Aorta (tissue), 5 donors: ENCODE measurements around the gene PRR33. TPM values are rescaled to one million over a fixed set of nuclear protein-coding genes. Genes with fewer than 3 reads are reported as not detected.
"Not testable (repeated sequence)": the region's sequence is repeated elsewhere in the genome, so short reads cannot be mapped to it uniquely, and the experiment has no call there.

Experiments
- ATAC-seq: fragments of 200-7000 bp; cut with Tn5 transposase; one replicate; pipeline ENCODE4 v1.9.1; 2022; ENCODE audit warnings: moderate library complexity; ENCODE audit not compliant: low FRiP score
- DNase-seq, 2 donors: peaks; one replicate each; pipeline ENCODE4 v3.0.0-alpha.2; 2020
- H3K27ac ChIP-seq, 2 donors: one replicate each; pipeline ENCODE4 v1.5.1; 2013; ENCODE audit warnings: low read length in 2 of 2, mild to moderate bottlenecking in 2 of 2, moderate library complexity in 2 of 2, control low read depth in 1 of 2, inconsistent platforms in 1 of 2, low read depth in 1 of 2
- H3K27me3 ChIP-seq, 2 donors: one replicate each; pipeline ENCODE4 v1.6.1; 2013; ENCODE audit warnings: control low read depth in 1 of 2, low read length in 1 of 2, mild to moderate bottlenecking in 1 of 2, moderate library complexity in 1 of 2; ENCODE audit not compliant: insufficient read depth in 2 of 2, control insufficient read depth in 1 of 2
- H3K36me3 ChIP-seq, 2 donors: one replicate each; pipeline ENCODE4 v1.6.1; 2013; ENCODE audit warnings: control low read depth in 1 of 2, low read length in 1 of 2, mild to moderate bottlenecking in 1 of 2; ENCODE audit not compliant: insufficient read depth in 2 of 2, control insufficient read depth in 1 of 2
- H3K4me1 ChIP-seq, 2 donors: one replicate each; pipeline ENCODE4 v1.6.1; 2013; ENCODE audit warnings: low read length in 2 of 2, control low read depth in 1 of 2, mild to moderate bottlenecking in 1 of 2, moderate library complexity in 1 of 2; ENCODE audit not compliant: insufficient read depth in 2 of 2, control insufficient read depth in 1 of 2
- H3K4me3 ChIP-seq, 2 donors: one replicate each; pipeline ENCODE4 v1.5.1; 2013; ENCODE audit warnings: low read length in 2 of 2, control low read depth in 1 of 2, mild to moderate bottlenecking in 1 of 2
- H3K9me3 ChIP-seq: one replicate; pipeline ENCODE4 v1.6.1; 2013; ENCODE audit warnings: mild to moderate bottlenecking, low read length; ENCODE audit not compliant: control insufficient read depth
- WGBS, 2 donors: extraction: QIAGEN DNeasy Blood & Tissue Kit; methylation state at CpG; one replicate each; pipeline ENCODE4 v1.1.7; 2013; 5-methylcytosine and 5-hydroxymethylcytosine counted together
- intact Hi-C, 2 donors: fragments of 100-400 bp; cut with DNase I; formaldehyde crosslinking; loops; one replicate each; pipeline versions ENCODE4 v1.14.2 to v1.15.0; 2022
- polyA plus RNA-seq, 2 donors: library from polyadenylated mRNA; stranded (reverse); fragments of 200-250 nt; gene quantifications; one replicate each; pipeline ENCODE4 v1.2.3, GENCODE V29; 2013
- total RNA-seq, 2 donors: library from RNA; stranded (reverse); fragmentation: NEBNext Ultra II Directional; extraction: Animal tissue kit (Norgen Biotek cat#: 25700); gene quantifications; one replicate each; pipeline ENCODE4 v1.2.1, GENCODE V29; 2021
- donor health status: healthy with polysubstance abuse.
- donor health status: Bipolar disorder and iron deficiency.
- donor health status: DM: no; HTN: no; CAD: no.
- donor health status: DM: no; HTN: no; CAD: no.
- donor health status: DM: yes; HTN: yes; CAD: no.

Gene PRR33
- total and polyA plus RNA-seq, 4 donors: not detected

- no peak overlapping the region for H3K27ac ChIP-seq
- DNase-seq (peak; percentile 51 to 53), ATAC-seq (no peak)
- H3K9me3 ChIP-seq: no peaks in the 10 kb centered on the region
- intact Hi-C loops: loop anchor here in 1 of 2 donors (5.0 kb wide), 1 partner anchor 38 kb away; the partner anchor contains the start of gene TNNI2
- WGBS, 2 donors: 84 to 89% methylated on average over 25 to 28 of the region's 28 CpGs
- H3K36me3 ChIP-seq: no peaks in the 10 kb centered on the region
- H3K4me1 ChIP-seq: no peaks in the 10 kb centered on the region
- no peaks in the 10 kb centered on the region for H3K27me3 ChIP-seq
- no peak overlapping the region for H3K4me3 ChIP-seq
Measured at GRCh38 chr11:1875093-1875850, 16.4 kb downstream of the PRR33 start.

- WGBS, 2 donors: 82 to 90% methylated on average over 17 of the region's 17 CpGs
Measured at GRCh38 chr11:1874441-1875092, 17.1 kb downstream of the PRR33 start.

GRCh38 chr11:1873813-1874150, 17.9 kb downstream of the PRR33 start:
- DNase-seq: peak; percentile 24 to 29
- H3K27ac ChIP-seq: peak overlapping the region in 1 of 2 donors; percentile 10
- WGBS, 2 donors: 88 to 90% methylated on average over 12 to 17 of the region's 17 CpGs
- H3K36me3 ChIP-seq, intact Hi-C loops, ATAC-seq, H3K4me3 ChIP-seq, H3K4me1 ChIP-seq, H3K27me3 ChIP-seq, H3K9me3 ChIP-seq: not testable (repeated sequence)

More at GRCh38 chr11:1874441-1875092, 17.1 kb downstream of the PRR33 start:
- H3K9me3 ChIP-seq, H3K36me3 ChIP-seq, H3K27ac ChIP-seq, H3K4me3 ChIP-seq, H3K4me1 ChIP-seq, ATAC-seq, H3K27me3 ChIP-seq: not testable (repeated sequence)
- intact Hi-C loops: loop anchor here in 1 of 2 donors (5.0 kb wide), 1 partner anchor 37 kb away; the partner anchor contains the start of gene TNNI2
- DNase-seq: peak; percentile 48 to 73

- no peaks in the 10 kb centered on the region for H3K27me3 ChIP-seq
- H3K9me3 ChIP-seq: no peaks in the 10 kb centered on the region
- intact Hi-C loops: no loop called here
- no peaks in the 10 kb centered on the region for H3K4me1 ChIP-seq
- 14 to 20% methylated on average over 3 to 11 of the region's 11 CpGs for WGBS, 2 donors
- DNase-seq: peak; percentile 52 to 74
- H3K27ac ChIP-seq: peak overlapping the region in 1 of 2 donors; percentile 10
- H3K4me3 ChIP-seq: no peak overlapping the region
- no peak for ATAC-seq
- H3K36me3 ChIP-seq: no peaks in the 10 kb centered on the region
Measured at GRCh38 chr11:1873048-1873812, 18.5 kb downstream of the PRR33 start.

GRCh38 chr11:1872267-1872985, 19.3 kb downstream of the PRR33 start:
- Histone ChIP-seq H3K27ac (no peak overlapping the region), H3K4me3 (no peak overlapping the region), H3K27me3 (no peaks in the 10 kb centered on the region), H3K36me3 (no peaks in the 10 kb centered on the region), H3K9me3 (no peaks in the 10 kb centered on the region), H3K4me1 (no peaks in the 10 kb centered on the region)
- DNase-seq: peak in 1 of 2 donors; percentile 47
- intact Hi-C loops: no loop called here
- 84% methylated on average over 24 to 25 of the region's 25 CpGs for WGBS, 2 donors
- no peak for ATAC-seq

GRCh38 chr11:1871531-1871930, 20.2 kb downstream of the PRR33 start:
- intact Hi-C loops: no loop called here
- peak; percentile 38 to 71 for DNase-seq
- no peaks in the 10 kb centered on the region for H3K9me3 ChIP-seq
- no peak for ATAC-seq
- no peaks in the 10 kb centered on the region for H3K4me1 ChIP-seq
- no peak overlapping the region for H3K27ac ChIP-seq
- no peaks in the 10 kb centered on the region for H3K36me3 ChIP-seq
- WGBS, 2 donors: 89 to 91% methylated on average over 15 of the region's 15 CpGs
- no peak overlapping the region for H3K4me3 ChIP-seq
- H3K27me3 ChIP-seq: no peaks in the 10 kb centered on the region

GRCh38 chr11:1870721-1871466, 20.8 kb downstream of the PRR33 start:
- H3K27ac ChIP-seq: no peak overlapping the region
- intact Hi-C loops: no loop called here
- DNase-seq: peak; percentile 74 to 83
- no peak overlapping the region for H3K4me3 ChIP-seq
- no peaks in the 10 kb centered on the region for H3K9me3 ChIP-seq
- no peaks in the 10 kb centered on the region for H3K27me3 ChIP-seq
- no peaks in the 10 kb centered on the region for H3K4me1 ChIP-seq
- WGBS, 2 donors: 33 to 36% methylated on average over 43 to 50 of the region's 50 CpGs
- ATAC-seq: peak; percentile 16
- no peaks in the 10 kb centered on the region for H3K36me3 ChIP-seq

- DNase-seq: peak; percentile 49 to 68
- Histone ChIP-seq H3K36me3 (no peaks in the 10 kb centered on the region), H3K27me3 (no peaks in the 10 kb centered on the region), H3K9me3 (no peaks in the 10 kb centered on the region), H3K4me1 (no peaks in the 10 kb centered on the region), H3K27ac (no peak overlapping the region), H3K4me3 (no peak overlapping the region)
- intact Hi-C loops: no loop called here
- WGBS, 2 donors: 46 to 48% methylated on average over 10 to 12 of the region's 12 CpGs
- ATAC-seq: no peak
Measured at GRCh38 chr11:1870326-1870696, 21.4 kb downstream of the PRR33 start.
